ENCODE results near the gene BCLAF1. TPM values are rescaled to one million over a fixed set of nuclear protein-coding genes. Genes with fewer than 3 reads are reported as not detected.

Gene BCLAF1
- total and polyA plus RNA-seq, 2 of the 8 experiments (the other 6 are each of a cell fraction or from before 2014, with no cell fraction given) = 30.5 to 230 TPM

DNA sequence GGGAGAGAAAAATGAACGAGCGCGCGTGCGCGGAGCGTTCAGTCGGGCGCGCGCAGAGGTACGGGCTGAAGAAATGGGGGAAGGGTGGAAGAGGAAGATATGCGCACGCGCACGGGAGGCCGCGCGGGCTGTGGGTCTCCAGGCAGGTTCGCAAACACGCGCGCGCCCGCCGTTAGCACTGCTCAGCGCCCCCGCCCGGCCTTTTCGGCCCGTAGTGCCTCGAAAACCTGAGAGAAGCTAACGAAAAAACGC is 393 bp downstream of the BCLAF1 start:
- peaks cover 13% of the 10 kb centered on the region for H3K23me2 ChIP-seq (ENCODE audit: low read depth, low read length)
- 1% methylated on average over 30 of the region's 34 CpGs; no CpG with 5 or more reads in 1 of the 2 experiments for WGBS, 2 experiments (ENCODE audit: extremely low coverage in 1 of 2, insufficient coverage in 1 of 2, insufficient read length in 1 of 2, insufficient replicate concordance in 2 of 2, low coverage in 1 of 2, low lambda C conversion rate in 2 of 2, missing lambda C conversion rate in 1 of 2)
- peak overlapping the region; percentile 94 for H3K56ac ChIP-seq (replicated peaks; ENCODE audit: insufficient read length, low read depth, low read length)
- H3K4me3 ChIP-seq (ENCODE audit: extremely low read depth in 1 of 4, insufficient read depth in 2 of 4, low read depth in 3 of 4, low read length in 4 of 4) = peak overlapping the region; percentile 85 to 100 (median 92)
- H4K8ac ChIP-seq (ENCODE audit: extremely low read depth, insufficient read depth, low read length) = peak overlapping the region; percentile 99; the same call in 1 of the 2 replicates
- peaks cover 22 to 43% of the 10 kb centered on the region in 2 experiments for H4K20me1 ChIP-seq (replicated peaks in 1 of 2; ENCODE audit: control insufficient read depth in 1 of 2, insufficient read depth in 2 of 2, low read length in 2 of 2)
- H4K91ac ChIP-seq (replicated peaks; ENCODE audit: insufficient read length, low read length) = peak overlapping the region; percentile 99
- H3K36me3 ChIP-seq (ENCODE audit: control insufficient read depth in 2 of 4, insufficient read depth in 4 of 4, low read length in 3 of 4) = no peaks in the 10 kb centered on the region
- peak overlapping the region; percentile 99 for H3K18ac ChIP-seq (ENCODE audit: extremely low read depth, low read length)
- H2BK120ac ChIP-seq (replicated peaks; ENCODE audit: low read depth, low read length) = no peak overlapping the region
- H3K9ac ChIP-seq (replicated peaks in 1 of 4; ENCODE audit: extremely low read depth in 1 of 4, low read depth in 3 of 4, low read length in 3 of 4) = peak overlapping the region; percentile 99 to 100 (median 100)
- peak overlapping the region; percentile 100 for H2BK5ac ChIP-seq (ENCODE audit: low read depth, low read length)
- POLR2A ChIA-PET (ENCODE audit: partially characterized antibody) = interaction anchor here (0.6 to 7.0 kb wide), 44 partner anchors 9 to 1106 kb away, joined by 3 to 115 read pairs (median 4); partner anchors contain the start of genes AHI1, MAP3K5, MAP7 and MTFR2
- H4K5ac ChIP-seq (ENCODE audit: insufficient read length, low read depth, low read length) = peak overlapping the region; percentile 96
- DNase-seq (ENCODE audit: low read depth in 1 of 2, low spot score in 2 of 2) (peak; percentile 74 to 92), FAIRE-seq (no peak)
- H2AFZ ChIP-seq (ENCODE audit: low read length) = 0 out of 2 replicates have a peak overlapping the region, but pooled peaks have one; percentile 47
- peak overlapping the region; percentile 97 for H3K4ac ChIP-seq (replicated peaks; ENCODE audit: insufficient read length, low read depth, low read length)
- no peaks in the 10 kb centered on the region for H3K27me3 ChIP-seq (replicated peaks in 1 of 4; ENCODE audit: control insufficient read depth in 3 of 4, extremely low read depth in 1 of 4, insufficient read depth in 3 of 4, low read length in 3 of 4)
- H3K27ac ChIP-seq (ENCODE audit: low read depth, low read length) = peak overlapping the region; percentile 99
- peaks cover 2 to 8% (median 2%) of the 10 kb centered on the region in 4 experiments; a peak in 4 of 7 replicates for H3K4me1 ChIP-seq (replicated peaks in 1 of 4; ENCODE audit: control insufficient read depth in 3 of 4, insufficient read depth in 4 of 4, low read length in 3 of 4)
- no peaks in the 10 kb centered on the region for H3K9me3 ChIP-seq (ENCODE audit: insufficient read depth in 2 of 2, low read depth in 1 of 2, low read length in 1 of 2)
- H2BK12ac ChIP-seq (ENCODE audit: low read depth, low read length) = peak overlapping the region; percentile 92; the same call in 1 of the 2 replicates
- H3K4me2 ChIP-seq (ENCODE audit: insufficient read depth in 1 of 2, low read depth in 2 of 2, low read length in 2 of 2) = peak overlapping the region; percentile 89 to 96
- peak overlapping the region; percentile 98; the same call in 1 of the 2 replicates for H2AK5ac ChIP-seq (ENCODE audit: low read depth, low read length)
- CTCF ChIA-PET (ENCODE audit: partially characterized antibody) = interaction anchor here (0.9 to 2.0 kb wide), 4 partner anchors 16 to 261 kb away, joined by 4 to 10 read pairs (median 4); partner anchors contain the start of gene MAP7
- H3K79me2 ChIP-seq (ENCODE audit: control insufficient read depth in 1 of 2, insufficient read depth in 2 of 2, low read length in 2 of 2) = peaks cover 47 to 52% of the 10 kb centered on the region in 2 experiments
- peak overlapping the region; percentile 84 for H3K14ac ChIP-seq (ENCODE audit: insufficient read length)
- no peaks in the 10 kb centered on the region for H3K79me1 ChIP-seq (ENCODE audit: low read depth, low read length)
- no peak overlapping the region for H2BK20ac ChIP-seq (ENCODE audit: low read length)
- no peak overlapping the region for H2BK15ac ChIP-seq (ENCODE audit: low read length)
- no peak overlapping the region for H3K23ac ChIP-seq (ENCODE audit: insufficient read length)
- TF ChIP-seq NANOG (IDR thresholded peaks at IDR 0.05; ENCODE audit: insufficient read depth, low read depth, low read length, poor library complexity, severe bottlenecking) = peak; percentile 7
- TF ChIP-seq CBX5 (IDR thresholded peaks at IDR 0.05; ENCODE audit: low read depth, low read length) = no peak
- TF ChIP-seq JUND (IDR thresholded peaks at IDR 0.05; ENCODE audit: low read length) = no peak
- TF ChIP-seq GABPA (IDR thresholded peaks at IDR 0.05; ENCODE audit: borderline replicate concordance, insufficient read depth, low read length) = no peak
- no peak for TF ChIP-seq KDM1A (IDR thresholded peaks at IDR 0.05; ENCODE audit: borderline replicate concordance, low read length)
- TF ChIP-seq SIN3A (conservative IDR thresholded peaks at IDR 0.05 in 1 of 2, IDR thresholded peaks at IDR 0.05 in 1 of 2; ENCODE audit: low read depth in 1 of 2, low read length in 2 of 2) = 0 out of 4 replicates have a peak, but pooled peaks of 1 of the 2 experiments have one; percentile 59
- TF ChIP-seq SP1 (IDR thresholded peaks at IDR 0.05; ENCODE audit: low read depth, low read length) = no peak
- no peak for TF ChIP-seq TBP (IDR thresholded peaks at IDR 0.05; ENCODE audit: low read depth, low read length)
- no peak; the same call in 1 of the 2 replicates for TF ChIP-seq RBBP5 (IDR thresholded peaks at IDR 0.05; ENCODE audit: borderline replicate concordance, low read depth, low read length)
- TF ChIP-seq, protein P1, sequence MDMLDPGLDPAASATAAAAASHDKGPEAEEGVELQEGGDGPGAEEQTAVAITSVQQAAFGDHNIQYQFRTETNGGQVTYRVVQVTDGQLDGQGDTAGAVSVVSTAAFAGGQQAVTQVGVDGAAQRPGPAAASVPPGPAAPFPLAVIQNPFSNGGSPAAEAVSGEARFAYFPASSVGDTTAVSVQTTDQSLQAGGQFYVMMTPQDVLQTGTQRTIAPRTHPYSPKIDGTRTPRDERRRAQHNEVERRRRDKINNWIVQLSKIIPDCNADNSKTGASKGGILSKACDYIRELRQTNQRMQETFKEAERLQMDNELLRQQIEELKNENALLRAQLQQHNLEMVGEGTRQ (IDR thresholded peaks at IDR 0.05; ENCODE audit: low read length) = no peak
- no peak for TF ChIP-seq SRF (IDR thresholded peaks at IDR 0.05; ENCODE audit: low read depth, low read length)
- no peak for TF ChIP-seq SUZ12 (IDR thresholded peaks at IDR 0.05; ENCODE audit: low read length)

Measured in H1 (cell line).